HAP-1 (cell line): Measurements from ENCODE around the gene PXDN.
"Not testable (repeated sequence)": the region's sequence is repeated elsewhere in the genome, so short reads cannot be mapped to it uniquely, and the experiment has no call there.

Experiments
- DNase-seq, 2 experiments: peaks; one replicate each; pipeline ENCODE4 v3.0.0-alpha.2; 2016 to 2020; ENCODE audit warnings: low spot score in 2 of 2
- H3K27me3 ChIP-seq: fragments of 250-450 bp; sonication (Bioruptor Pico); 2 replicates; pipeline ENCODE4 v1.5.1; 2020; ENCODE audit warnings: low read depth, mild to moderate bottlenecking, moderate library complexity
- H3K36me3 ChIP-seq: fragments of 250-450 bp; sonication (Bioruptor Pico); replicated peaks from 2 replicates; pipeline ENCODE4 v1.5.1; 2020; ENCODE audit warnings: mild to moderate bottlenecking
- H3K4me1 ChIP-seq: fragments of 250-450 bp; sonication (Bioruptor Pico); 2 replicates; pipeline ENCODE4 v1.5.1; 2020; ENCODE audit warnings: mild to moderate bottlenecking
- H3K4me3 ChIP-seq: fragments of 250-450 bp; sonication (Bioruptor Pico); 2 replicates; pipeline ENCODE4 v1.5.1; 2020; ENCODE audit warnings: mild to moderate bottlenecking, moderate library complexity
- H3K9me3 ChIP-seq: fragments of 250-450 bp; sonication (Bioruptor Pico); 2 replicates; pipeline ENCODE4 v1.5.1; 2020; ENCODE audit warnings: mild to moderate bottlenecking, moderate library complexity
- in situ Hi-C: fragments of 300-500 bp; cut with MboI; formaldehyde crosslinking; loops from 3 replicates; pipeline ENCODE4 v1.14.3; 2020; ENCODE audit warnings: low sequenced_read_pairs, inconsistent platforms, mixed read lengths

The PXDN gene

GRCh38 chr2:1632510-1632909 lies 111.8 kb downstream of the PXDN start:
- Histone ChIP-seq H3K27me3 (no peaks in the 10 kb centered on the region), H3K9me3 (no peaks in the 10 kb centered on the region), H3K36me3 (no peaks in the 10 kb centered on the region), H3K4me3 (no peak overlapping the region), H3K4me1 (no peaks in the 10 kb centered on the region)
- in situ Hi-C loops: no loop called here
- no peak for DNase-seq

- H3K36me3 ChIP-seq: no peaks in the 10 kb centered on the region
- no peak for DNase-seq
- H3K27me3 ChIP-seq: no peaks in the 10 kb centered on the region
- H3K4me1 ChIP-seq: no peaks in the 10 kb centered on the region
- H3K4me3 ChIP-seq: no peak overlapping the region
- H3K9me3 ChIP-seq: no peaks in the 10 kb centered on the region
- in situ Hi-C loops: no loop called here
Measured at GRCh38 chr2:1632002-1632348, 112.3 kb downstream of the PXDN start.

DNA sequence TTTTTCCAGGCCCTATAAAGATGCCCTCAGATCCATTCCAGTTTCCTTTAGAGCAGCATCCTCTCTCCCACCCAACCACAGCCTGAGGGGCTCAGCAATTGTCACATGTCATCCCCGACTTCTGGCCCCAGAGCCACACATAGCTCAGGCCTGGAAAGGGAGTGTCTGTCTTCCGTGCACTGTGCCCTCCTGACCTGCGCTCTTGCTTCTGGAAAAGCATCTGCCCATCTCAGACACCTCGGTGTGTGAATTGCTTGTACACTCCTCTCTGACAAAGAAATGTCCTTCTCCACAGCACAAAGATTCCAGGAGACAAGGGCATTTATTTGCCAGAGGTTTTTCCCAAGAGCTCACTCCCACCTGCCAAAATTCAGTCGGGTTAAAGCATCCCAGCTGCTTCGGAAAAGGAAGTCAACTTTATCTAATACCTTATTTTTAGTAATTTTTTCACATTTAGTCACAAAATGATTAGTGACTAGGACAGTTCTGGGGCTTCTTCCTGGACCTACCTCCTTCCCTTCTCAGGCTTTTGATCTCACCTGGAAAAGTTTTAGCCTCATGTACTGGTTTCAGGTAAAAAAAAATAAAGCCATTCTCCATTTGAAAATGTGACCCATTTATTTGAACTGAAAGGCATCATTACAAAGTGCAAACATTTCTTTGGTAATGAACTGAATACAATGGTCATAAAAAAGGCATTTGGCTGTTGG lies 112.9 kb downstream of the PXDN start:
- in situ Hi-C loops: no loop called here
- Histone ChIP-seq H3K27me3 (no peaks in the 10 kb centered on the region), H3K9me3 (no peaks in the 10 kb centered on the region), H3K36me3 (no peaks in the 10 kb centered on the region), H3K4me3 (no peak overlapping the region), H3K4me1 (no peaks in the 10 kb centered on the region)
- no peak for DNase-seq

GRCh38 chr2:1628893-1629292 lies 115.4 kb downstream of the PXDN start:
- no peak overlapping the region for H3K4me3 ChIP-seq
- DNase-seq: no peak
- H3K9me3 ChIP-seq: no peaks in the 10 kb centered on the region
- H3K27me3 ChIP-seq: no peaks in the 10 kb centered on the region
- no peaks in the 10 kb centered on the region for H3K36me3 ChIP-seq
- in situ Hi-C loops: no loop called here
- H3K4me1 ChIP-seq: no peaks in the 10 kb centered on the region

DNA sequence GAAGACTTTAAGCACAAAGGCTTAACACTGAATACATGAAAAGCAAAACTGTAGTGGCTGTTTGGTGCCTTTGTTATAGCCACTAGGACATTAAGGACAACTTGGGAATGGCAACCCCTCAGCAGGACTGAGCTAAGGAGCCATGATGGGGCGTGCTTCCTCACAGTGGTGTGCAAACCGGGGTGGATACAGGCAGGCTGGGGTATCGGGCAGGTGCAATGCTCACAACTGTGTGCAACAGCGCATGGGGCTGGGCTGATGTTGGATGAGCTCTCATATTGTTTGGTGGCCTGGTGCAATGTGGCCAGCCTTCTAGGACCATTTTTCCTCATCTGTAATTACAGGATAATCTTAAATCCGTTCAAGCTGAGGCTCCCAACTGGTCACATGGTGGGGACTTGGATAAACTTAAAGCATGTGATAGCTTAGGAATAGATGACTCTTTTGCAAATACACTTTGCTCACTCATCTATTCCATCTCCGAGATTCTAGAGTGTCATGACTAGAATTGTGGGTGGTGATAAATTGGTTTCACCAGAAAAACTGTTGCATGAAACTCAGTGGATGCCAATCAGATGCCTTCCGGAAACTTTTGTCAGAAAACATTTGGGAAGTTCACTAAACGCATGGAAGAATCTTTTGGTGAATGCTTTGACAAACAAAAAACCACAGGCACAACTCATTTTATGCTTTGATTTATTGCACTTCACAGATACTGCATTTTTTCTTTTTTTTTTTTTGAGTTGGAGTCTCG lies 116.5 kb downstream of the PXDN start:
- Histone ChIP-seq H3K4me3 (no peak overlapping the region), H3K4me1 (no peaks in the 10 kb centered on the region), H3K27me3 (no peaks in the 10 kb centered on the region), H3K9me3 (no peaks in the 10 kb centered on the region), H3K36me3 (no peaks in the 10 kb centered on the region)
- no peak for DNase-seq
- in situ Hi-C loops: no loop called here

- no peak for DNase-seq
- Histone ChIP-seq H3K36me3 (no peaks in the 10 kb centered on the region), H3K9me3 (no peaks in the 10 kb centered on the region), H3K27me3 (no peaks in the 10 kb centered on the region), H3K4me3 (no peak overlapping the region), H3K4me1 (no peaks in the 10 kb centered on the region)
- in situ Hi-C loops: no loop called here
Measured at GRCh38 chr2:1626271-1626681, 118.0 kb downstream of the PXDN start.

DNA sequence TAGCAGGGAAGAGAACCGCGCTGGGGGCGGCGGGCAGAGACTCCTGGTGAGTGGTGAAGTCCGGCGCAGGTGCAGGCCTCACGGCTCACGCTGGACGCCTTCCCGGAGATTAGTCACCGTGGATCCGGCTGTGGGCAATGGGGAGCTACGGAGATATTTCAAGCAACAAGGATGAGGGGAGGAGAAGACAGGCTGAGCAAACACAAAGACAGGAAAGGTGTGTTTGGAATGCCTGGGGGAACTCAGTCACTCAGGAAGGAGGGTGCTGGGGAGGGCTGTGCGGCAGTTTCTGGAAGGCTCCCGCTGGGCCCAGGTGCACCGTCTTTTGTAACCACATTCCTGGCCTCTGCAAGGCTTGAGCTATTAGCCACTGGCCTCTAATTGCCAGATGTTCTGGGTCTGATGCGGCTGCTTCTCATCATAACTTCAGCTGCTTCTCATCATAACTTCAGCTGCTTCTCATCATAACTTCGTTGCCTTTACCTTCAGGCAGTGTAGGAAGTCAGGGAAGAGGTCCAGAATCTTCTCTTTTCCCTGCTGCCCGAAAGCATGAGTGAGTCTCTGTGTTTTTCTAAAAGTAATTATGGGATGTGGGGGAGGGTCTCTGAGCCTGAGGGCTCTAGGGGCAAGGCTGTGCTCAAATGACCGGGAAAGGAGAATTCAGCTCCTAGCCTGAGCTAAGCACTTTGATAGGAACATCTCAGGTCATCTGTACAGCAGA lies 118.9 kb downstream of the PXDN start:
- no peaks in the 10 kb centered on the region for H3K9me3 ChIP-seq
- H3K4me1 ChIP-seq: no peaks in the 10 kb centered on the region
- no peak for DNase-seq
- H3K4me3 ChIP-seq: no peak overlapping the region
- H3K27me3 ChIP-seq: no peaks in the 10 kb centered on the region
- in situ Hi-C loops: no loop called here
- no peaks in the 10 kb centered on the region for H3K36me3 ChIP-seq

DNA sequence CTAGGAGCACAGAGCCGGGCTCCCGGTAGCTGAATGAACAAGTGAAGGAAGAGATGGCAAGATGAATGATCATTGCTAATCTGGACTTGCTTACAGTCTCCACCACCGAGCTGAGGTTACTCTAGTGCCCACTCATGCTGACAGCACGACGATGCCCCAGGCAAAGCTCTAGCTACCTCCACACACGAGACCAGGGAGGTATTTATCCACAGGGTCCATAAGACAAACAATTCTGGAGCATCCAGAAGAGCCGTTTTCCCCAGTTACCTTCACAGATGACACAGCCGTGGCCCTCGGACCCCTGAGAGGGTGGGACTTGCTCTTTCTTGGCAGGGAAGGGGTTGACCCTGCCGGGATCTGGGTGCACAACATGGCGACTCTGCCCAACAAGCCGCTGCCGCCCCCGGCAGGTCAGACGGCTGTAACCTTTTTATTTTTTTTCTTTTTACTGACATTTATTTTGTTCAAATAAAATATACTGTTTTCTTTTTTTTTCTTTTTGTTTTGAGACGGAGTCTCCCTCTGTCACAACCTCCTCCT lies 120.3 kb downstream of the PXDN start:
- in situ Hi-C loops: no loop called here
- H3K4me1 ChIP-seq: no peaks in the 10 kb centered on the region
- H3K9me3 ChIP-seq: no peaks in the 10 kb centered on the region
- H3K36me3 ChIP-seq: no peaks in the 10 kb centered on the region
- no peak for DNase-seq
- no peak overlapping the region for H3K4me3 ChIP-seq
- no peaks in the 10 kb centered on the region for H3K27me3 ChIP-seq

DNA sequence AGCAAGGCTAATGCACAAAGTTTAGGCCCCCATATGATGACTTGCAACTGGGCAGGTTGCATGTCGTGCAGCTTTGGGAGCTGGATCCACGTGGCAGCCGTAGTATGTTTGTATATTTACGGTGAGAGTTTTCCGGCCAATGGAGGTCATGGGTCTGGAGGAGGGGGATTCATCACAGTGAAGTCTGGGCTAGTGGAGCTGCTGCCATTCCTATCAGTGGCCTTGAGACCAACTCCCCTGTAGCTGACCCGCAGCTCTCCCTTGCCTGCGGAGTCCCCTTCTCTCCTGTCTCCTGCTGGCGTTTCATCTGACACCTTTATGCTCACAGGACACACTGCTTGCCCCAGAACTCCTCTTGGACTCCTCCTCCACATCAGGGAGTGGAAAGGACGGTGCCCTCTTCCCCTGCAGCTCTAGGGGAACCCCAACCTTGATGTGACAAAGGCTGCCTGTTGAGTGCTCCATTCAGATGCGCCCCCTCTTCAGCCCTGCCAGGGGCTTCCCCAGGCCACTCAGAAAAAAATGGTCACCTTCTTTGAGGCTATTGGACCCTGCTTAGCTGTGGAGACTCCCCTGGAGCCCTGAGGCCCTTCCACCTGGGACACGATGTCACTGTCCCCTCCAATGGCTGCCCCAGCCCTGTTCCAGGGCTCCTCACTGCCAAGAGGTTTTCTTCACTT lies 121.7 kb downstream of the PXDN start:
- Histone ChIP-seq H3K4me3 (no peak overlapping the region), H3K36me3 (no peaks in the 10 kb centered on the region), H3K27me3 (no peaks in the 10 kb centered on the region), H3K4me1 (no peaks in the 10 kb centered on the region), H3K9me3 (no peaks in the 10 kb centered on the region)
- no peak for DNase-seq
- in situ Hi-C loops: no loop called here

GRCh38 chr2:1621976-1622375 lies 122.3 kb downstream of the PXDN start:
- not testable (repeated sequence) for H3K36me3 ChIP-seq, DNase-seq

DNA sequence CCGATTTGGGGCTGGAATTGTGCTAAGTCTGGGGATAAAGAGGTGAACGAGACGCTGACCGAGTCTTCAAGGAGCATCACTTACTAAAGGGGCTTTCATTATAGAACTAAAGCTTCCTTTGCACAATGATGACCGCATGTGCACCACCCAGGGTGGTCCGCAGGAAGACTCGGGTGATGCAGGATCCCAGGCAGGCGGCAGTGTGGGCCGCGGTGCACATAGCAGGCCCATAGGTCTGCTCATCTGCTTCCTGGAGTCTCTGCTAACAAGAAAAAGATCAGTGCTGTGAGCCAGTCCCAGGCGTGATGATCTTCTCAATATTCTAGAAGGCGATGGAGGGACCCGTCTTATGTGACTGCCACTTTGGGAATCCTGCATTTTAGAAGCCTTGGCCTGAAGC lies 122.8 kb downstream of the PXDN start:
- Histone ChIP-seq H3K36me3 (no peaks in the 10 kb centered on the region), H3K4me1 (no peaks in the 10 kb centered on the region), H3K4me3 (no peak overlapping the region), H3K9me3 (no peaks in the 10 kb centered on the region), H3K27me3 (no peaks in the 10 kb centered on the region)
- no peak for DNase-seq
- in situ Hi-C loops: no loop called here

More at GRCh38 chr2:1621976-1622375, 122.3 kb downstream of the PXDN start:
- H3K4me3 ChIP-seq, in situ Hi-C loops, H3K9me3 ChIP-seq, H3K4me1 ChIP-seq, H3K27me3 ChIP-seq: not testable (repeated sequence)

GRCh38 chr2:1621041-1621440 lies 123.3 kb downstream of the PXDN start:
- in situ Hi-C loops: no loop called here
- Histone ChIP-seq H3K27me3 (no peaks in the 10 kb centered on the region), H3K4me3 (no peak overlapping the region), H3K4me1 (no peaks in the 10 kb centered on the region), H3K9me3 (no peaks in the 10 kb centered on the region), H3K36me3 (no peaks in the 10 kb centered on the region)
- no peak for DNase-seq

DNA sequence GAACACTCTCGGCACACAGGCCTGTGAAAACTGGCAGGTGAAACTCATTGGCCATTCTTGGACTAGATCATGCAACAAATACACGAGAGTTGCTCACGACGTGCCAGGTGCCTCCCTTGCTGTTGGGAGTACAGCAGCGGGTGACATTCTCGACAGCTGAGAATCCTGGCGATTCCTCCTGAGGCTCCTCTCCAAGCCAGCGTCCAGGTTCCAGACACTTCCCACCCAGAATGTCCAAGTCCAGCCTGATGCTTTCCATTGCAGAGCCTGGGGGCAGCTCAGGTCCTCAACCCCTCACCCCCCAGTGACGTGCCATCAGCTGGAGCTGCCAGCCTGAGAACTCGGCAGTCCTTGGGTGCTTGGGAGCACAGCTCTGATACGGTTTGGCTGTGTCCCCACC lies 124.2 kb downstream of the PXDN start:
- in situ Hi-C loops: no loop called here
- Histone ChIP-seq H3K9me3 (no peaks in the 10 kb centered on the region), H3K4me1 (no peaks in the 10 kb centered on the region), H3K4me3 (no peak overlapping the region), H3K27me3 (no peaks in the 10 kb centered on the region), H3K36me3 (no peaks in the 10 kb centered on the region)
- DNase-seq: no peak
